OCI-LY1 (cell line): ENCODE measurements around the gene PHKB.
"Not testable (repeated sequence)": the region's sequence is repeated elsewhere in the genome, so short reads cannot be mapped to it uniquely, and the experiment has no call there.

ENCODE experiments used
- EZH2 ChIP-seq: fragments of 200-600 bp; sonication (generic), shearing (Covaris generic); IDR thresholded peaks from 2 replicates; pipeline ENCODE4 v1.8.0; 2017; ENCODE audit warnings: borderline replicate concordance, mixed run types, mild to moderate bottlenecking, antibody characterized with exemption, low read length, moderate library complexity, mixed read lengths
- TF ChIP-seq, protein P1 (sequence below): fragments of 200-600 bp; sonication (generic), shearing (Covaris generic); IDR thresholded peaks from 2 replicates; pipeline ENCODE4 v1.5.1; 2017; ENCODE audit warnings: mild to moderate bottlenecking, antibody characterized with exemption, low read length, moderate library complexity, mixed read lengths

DNA sequence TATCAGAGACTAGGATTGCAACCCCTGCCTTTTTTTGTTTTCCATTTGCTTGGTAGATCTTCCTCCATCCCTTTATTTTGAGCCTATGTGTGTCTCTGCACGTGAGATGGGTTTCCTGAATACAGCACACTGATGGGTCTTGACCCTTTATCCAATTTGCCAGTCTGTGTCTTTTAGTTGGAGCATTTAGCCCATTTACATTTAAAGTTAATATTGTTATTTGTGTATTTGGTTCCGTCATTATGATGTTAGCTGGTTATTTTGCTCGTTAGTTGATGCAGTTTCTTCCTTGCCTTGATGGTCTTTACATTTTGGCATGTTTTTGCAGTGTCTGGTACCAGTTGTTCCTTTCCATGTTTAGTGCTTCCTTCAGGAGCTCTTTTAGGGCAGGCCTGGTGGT is 220.4 kb downstream of the PHKB start:
- TF ChIP-seq, protein P1, sequence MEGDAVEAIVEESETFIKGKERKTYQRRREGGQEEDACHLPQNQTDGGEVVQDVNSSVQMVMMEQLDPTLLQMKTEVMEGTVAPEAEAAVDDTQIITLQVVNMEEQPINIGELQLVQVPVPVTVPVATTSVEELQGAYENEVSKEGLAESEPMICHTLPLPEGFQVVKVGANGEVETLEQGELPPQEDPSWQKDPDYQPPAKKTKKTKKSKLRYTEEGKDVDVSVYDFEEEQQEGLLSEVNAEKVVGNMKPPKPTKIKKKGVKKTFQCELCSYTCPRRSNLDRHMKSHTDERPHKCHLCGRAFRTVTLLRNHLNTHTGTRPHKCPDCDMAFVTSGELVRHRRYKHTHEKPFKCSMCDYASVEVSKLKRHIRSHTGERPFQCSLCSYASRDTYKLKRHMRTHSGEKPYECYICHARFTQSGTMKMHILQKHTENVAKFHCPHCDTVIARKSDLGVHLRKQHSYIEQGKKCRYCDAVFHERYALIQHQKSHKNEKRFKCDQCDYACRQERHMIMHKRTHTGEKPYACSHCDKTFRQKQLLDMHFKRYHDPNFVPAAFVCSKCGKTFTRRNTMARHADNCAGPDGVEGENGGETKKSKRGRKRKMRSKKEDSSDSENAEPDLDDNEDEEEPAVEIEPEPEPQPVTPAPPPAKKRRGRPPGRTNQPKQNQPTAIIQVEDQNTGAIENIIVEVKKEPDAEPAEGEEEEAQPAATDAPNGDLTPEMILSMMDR = not testable (repeated sequence)
- TF ChIP-seq EZH2 = not testable (repeated sequence)
